Ectodermal cell (in vitro differentiated cells): ENCODE measurements around the gene NDRG4.

Experiments
- H3K27ac ChIP-seq: 2 replicates; pipeline ENCODE4 v1.7.0; 2013; ENCODE audit warnings: mild to moderate bottlenecking, low read depth, low read length; ENCODE audit not compliant: insufficient read depth, poor library complexity, severe bottlenecking
- H3K27me3 ChIP-seq: 2 replicates; pipeline ENCODE4 v1.7.0; 2013; ENCODE audit warnings: mild to moderate bottlenecking, low read length; ENCODE audit not compliant: insufficient read depth, control insufficient read depth, poor library complexity, severe bottlenecking
- H3K36me3 ChIP-seq: one replicate; pipeline ENCODE4 v1.7.0; 2013; ENCODE audit warnings: low read length; ENCODE audit not compliant: control insufficient read depth, insufficient read depth
- H3K4me1 ChIP-seq: one replicate; pipeline ENCODE4 v1.7.0; 2013; ENCODE audit warnings: low read length; ENCODE audit not compliant: control insufficient read depth, insufficient read depth
- H3K4me3 ChIP-seq: 2 replicates; pipeline ENCODE4 v1.7.0; 2013; ENCODE audit warnings: low read depth, low read length, control low read depth; ENCODE audit not compliant: insufficient read depth
- H3K9me3 ChIP-seq: 2 replicates; pipeline ENCODE4 v1.7.0; 2013; ENCODE audit warnings: mild to moderate bottlenecking, low read length, moderate library complexity; ENCODE audit not compliant: control insufficient read depth
- WGBS, 2 experiments: methylation state at CpG; one replicate each; pipeline ENCODE4 v1.1.7; 2013; ENCODE audit warnings: missing lambda C conversion rate in 2 of 2; 5-methylcytosine and 5-hydroxymethylcytosine counted together

NDRG4 gene

GRCh38 chr16:58518980-58519368 is 19.0 kb downstream of the NDRG4 start:
- Histone ChIP-seq H3K4me3 (no peak overlapping the region), H3K27me3 (no peaks in the 10 kb centered on the region), H3K9me3 (no peaks in the 10 kb centered on the region), H3K36me3 (peaks cover 58% of the 10 kb centered on the region), H3K4me1 (peaks cover 6% of the 10 kb centered on the region), H3K27ac (no peak overlapping the region)
- 95 to 100% methylated on average over 1 of the region's 1 CpG for WGBS, 2 experiments

DNA sequence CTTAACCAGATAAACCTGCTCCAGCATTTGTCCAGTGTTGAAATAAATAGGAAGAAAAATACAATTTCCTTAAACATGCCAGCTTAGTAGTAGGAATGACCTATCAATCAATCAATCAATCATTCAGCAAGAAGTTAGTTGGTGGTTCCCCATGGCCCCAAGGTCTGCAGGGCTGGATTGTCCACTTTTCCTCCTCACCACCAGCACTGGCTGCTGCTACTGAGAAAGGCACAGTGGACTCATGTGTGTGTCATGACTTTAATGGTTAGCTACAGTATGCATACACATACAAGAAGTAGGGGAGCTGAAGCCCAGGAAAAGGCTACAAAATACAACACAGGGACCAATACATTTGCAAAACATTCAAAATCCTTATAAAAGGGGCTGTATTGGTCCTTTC is 19.8 kb downstream of the NDRG4 start:
- H3K4me1 ChIP-seq: peaks cover 6% of the 10 kb centered on the region
- no peaks in the 10 kb centered on the region for H3K9me3 ChIP-seq
- no peaks in the 10 kb centered on the region for H3K27me3 ChIP-seq
- H3K27ac ChIP-seq: no peak overlapping the region
- H3K4me3 ChIP-seq: no peak overlapping the region
- H3K36me3 ChIP-seq: peaks cover 66% of the 10 kb centered on the region

GRCh38 chr16:58530179-58530578 is 30.2 kb downstream of the NDRG4 start:
- 95 to 96% methylated on average over 3 to 5 of the region's 5 CpGs for WGBS, 2 experiments
- Histone ChIP-seq H3K27me3 (no peaks in the 10 kb centered on the region), H3K27ac (no peak overlapping the region), H3K4me3 (no peak overlapping the region), H3K4me1 (no peaks in the 10 kb centered on the region), H3K36me3 (peaks cover 69% of the 10 kb centered on the region), H3K9me3 (no peaks in the 10 kb centered on the region)

GRCh38 chr16:58532414-58532813 is 32.5 kb downstream of the NDRG4 start:
- Histone ChIP-seq H3K27ac (no peak overlapping the region), H3K4me3 (no peak overlapping the region), H3K9me3 (no peaks in the 10 kb centered on the region), H3K4me1 (no peaks in the 10 kb centered on the region), H3K36me3 (peaks cover 73% of the 10 kb centered on the region), H3K27me3 (no peaks in the 10 kb centered on the region)
- 97 to 99% methylated on average over 3 of the region's 3 CpGs for WGBS, 2 experiments

GRCh38 chr16:58533751-58534470 is 34.0 kb downstream of the NDRG4 start:
- Histone ChIP-seq H3K4me1 (no peaks in the 10 kb centered on the region), H3K27me3 (no peaks in the 10 kb centered on the region), H3K27ac (no peak overlapping the region), H3K4me3 (no peak overlapping the region), H3K9me3 (no peaks in the 10 kb centered on the region), H3K36me3 (peaks cover 74% of the 10 kb centered on the region)
- WGBS, 2 experiments: 94 to 96% methylated on average over 13 of the region's 14 CpGs

DNA sequence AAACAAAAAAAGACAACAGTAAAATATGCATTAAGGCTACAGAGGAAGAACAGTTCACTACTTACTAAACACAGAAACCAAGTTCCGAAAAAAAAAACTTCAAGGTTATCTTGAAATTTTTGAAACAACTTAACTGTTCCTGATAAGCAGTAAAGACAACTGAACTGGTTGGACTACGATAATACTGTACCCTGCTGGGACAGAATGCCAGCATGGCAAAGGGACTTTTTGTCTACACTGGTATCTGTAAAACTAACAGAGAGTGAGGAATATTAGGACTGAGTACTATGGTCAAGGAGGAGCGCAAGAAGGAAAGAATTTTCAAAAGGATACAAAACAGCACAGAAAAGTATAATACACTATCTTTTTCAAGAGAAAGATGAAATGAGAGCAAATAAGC is 35.2 kb downstream of the NDRG4 start:
- Histone ChIP-seq H3K36me3 (peaks cover 81% of the 10 kb centered on the region), H3K4me1 (no peaks in the 10 kb centered on the region), H3K27ac (no peak overlapping the region), H3K4me3 (no peak overlapping the region), H3K9me3 (no peaks in the 10 kb centered on the region), H3K27me3 (no peaks in the 10 kb centered on the region)
- 92 to 94% methylated on average over 2 to 3 of the region's 3 CpGs for WGBS, 2 experiments

DNA sequence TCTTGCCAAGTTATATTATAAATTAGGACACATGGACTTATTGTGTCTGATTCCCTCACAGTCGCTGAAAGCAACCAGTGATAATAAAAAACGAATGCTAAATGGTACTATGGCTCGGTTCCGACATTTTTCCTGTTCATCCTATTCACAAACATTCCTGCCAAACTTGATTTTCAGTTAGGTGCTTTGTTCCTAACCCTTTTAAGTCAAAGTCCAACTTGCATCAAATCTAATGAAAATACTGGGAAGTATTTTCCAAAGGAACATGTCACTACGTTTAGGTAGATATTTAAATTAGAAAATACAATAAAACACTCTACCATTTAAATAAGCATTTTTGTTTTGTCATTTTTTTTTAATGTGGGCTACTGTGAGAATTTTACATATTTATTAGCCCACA is 36.3 kb downstream of the NDRG4 start:
- H3K36me3 ChIP-seq: peaks cover 88% of the 10 kb centered on the region
- H3K27ac ChIP-seq: no peak overlapping the region
- H3K27me3 ChIP-seq: no peaks in the 10 kb centered on the region
- 94 to 98% methylated on average over 4 of the region's 5 CpGs for WGBS, 2 experiments
- no peak overlapping the region for H3K4me3 ChIP-seq
- no peaks in the 10 kb centered on the region for H3K4me1 ChIP-seq
- no peaks in the 10 kb centered on the region for H3K9me3 ChIP-seq

- no peak overlapping the region for H3K27ac ChIP-seq
- peaks cover 86% of the 10 kb centered on the region for H3K36me3 ChIP-seq
Measured at GRCh38 chr16:58537124-58537906, 37.4 kb downstream of the NDRG4 start.

GRCh38 chr16:58541711-58542110 is 41.8 kb downstream of the NDRG4 start:
- H3K27ac ChIP-seq: no peak overlapping the region
- H3K4me1 ChIP-seq: no peaks in the 10 kb centered on the region
- 92 to 96% methylated on average over 2 of the region's 2 CpGs for WGBS, 2 experiments
- H3K27me3 ChIP-seq: no peaks in the 10 kb centered on the region
- peaks cover 87% of the 10 kb centered on the region for H3K36me3 ChIP-seq
- no peaks in the 10 kb centered on the region for H3K9me3 ChIP-seq
- no peak overlapping the region for H3K4me3 ChIP-seq

More at GRCh38 chr16:58537124-58537906, 37.4 kb downstream of the NDRG4 start:
- no peak overlapping the region for H3K4me3 ChIP-seq
- H3K9me3 ChIP-seq: no peaks in the 10 kb centered on the region
- H3K27me3 ChIP-seq: no peaks in the 10 kb centered on the region
- no peaks in the 10 kb centered on the region for H3K4me1 ChIP-seq
- WGBS, 2 experiments: 93 to 94% methylated on average over 9 to 10 of the region's 10 CpGs

DNA sequence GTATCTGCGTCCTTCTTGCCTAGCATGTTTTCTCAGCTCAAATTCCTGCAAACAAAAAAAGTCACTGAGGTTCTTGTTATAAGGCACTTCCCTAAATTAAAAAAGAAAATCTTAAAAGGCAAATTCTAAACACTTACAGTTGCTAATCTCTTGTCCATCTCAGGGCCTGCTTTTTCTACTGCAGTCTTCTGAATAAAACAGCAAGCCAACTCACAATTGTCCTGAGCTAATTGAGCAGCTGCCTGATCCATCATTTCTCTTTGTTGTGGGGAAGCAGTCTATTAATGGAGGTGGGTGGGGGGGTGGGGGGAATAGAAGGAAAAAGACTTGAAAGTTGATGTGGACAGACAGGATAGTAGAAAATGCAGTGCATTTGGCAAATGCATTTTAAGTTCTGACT is 42.3 kb downstream of the NDRG4 start:
- H3K4me1 ChIP-seq: no peaks in the 10 kb centered on the region
- no peak overlapping the region for H3K27ac ChIP-seq
- H3K4me3 ChIP-seq: no peak overlapping the region
- H3K27me3 ChIP-seq: no peaks in the 10 kb centered on the region
- WGBS, 2 experiments: 83 to 89% methylated on average over 1 of the region's 1 CpG
- H3K36me3 ChIP-seq: peaks cover 87% of the 10 kb centered on the region
- no peaks in the 10 kb centered on the region for H3K9me3 ChIP-seq
